Activated CD8-positive, alpha-beta memory T cell treated with anti-CD3 and anti-CD28 coated beads, Interleukin-2, amount 10 ng/mL, durations not matched to agents 7 days and 5 days (primary cell): Measurements from ENCODE around the gene PGAM5. TPM values are rescaled to one million over a fixed set of nuclear protein-coding genes. Genes with fewer than 3 reads are reported as not detected.

Source experiments
- ATAC-seq: fragments of 150-1000 bp; cut with Tn5 transposase; one replicate; pipeline ENCODE4 v1.10.0; 2021; ENCODE audit warnings: moderate library complexity
- CTCF ChIA-PET: fragments of 350-600 bp; sonication (Branson Sonifier 250); formaldehyde crosslinking; loops from one replicate; lab custom pipeline; 2021; ENCODE audit warnings: antibody characterized with exemption; lab: Charles Lee
- DNase-seq: peaks from one replicate; pipeline ENCODE4 v3.0.0-alpha.2; 2020
- H3K27ac Mint-ChIP-seq: one replicate; pipeline ENCODE4 v1.8.0; 2021; ENCODE audit warnings: mild to moderate bottlenecking, mixed read lengths
- H3K27me3 Mint-ChIP-seq: one replicate; pipeline ENCODE4 v1.8.0; 2021; ENCODE audit warnings: mixed read lengths
- H3K36me3 Mint-ChIP-seq: one replicate; pipeline ENCODE4 v1.8.0; 2021; ENCODE audit warnings: mild to moderate bottlenecking, mixed read lengths
- H3K4me1 Mint-ChIP-seq: one replicate; pipeline ENCODE4 v1.8.0; 2021; ENCODE audit warnings: mixed read lengths
- H3K4me3 Mint-ChIP-seq: one replicate; pipeline ENCODE4 v1.8.0; 2021; ENCODE audit warnings: mild to moderate bottlenecking, moderate library complexity, mixed read lengths
- H3K9me3 Mint-ChIP-seq: one replicate; pipeline ENCODE4 v1.8.0; 2022; ENCODE audit warnings: low read depth, mixed read lengths
- total RNA-seq, 2 experiments: library from RNA; stranded (reverse); gene quantifications; one replicate each; pipeline ENCODE4 v1.2.3, GENCODE V29; 2021

The PGAM5 gene
- 10 to 100 TPM; 59.6 to 70.1 TPM for total RNA-seq

GRCh38 chr12:132710405-132711079, at the start of gene PGAM5:
TSS of gene PGAM5 (plus strand) at chr12:132710842. CDS start at chr12:132710877, 35 bp downstream.
- ATAC-seq (peak; percentile 95), DNase-seq (peak; percentile 90)
- no peaks in the 10 kb centered on the region for H3K9me3 Mint-ChIP-seq
- H3K27ac Mint-ChIP-seq, result peak within 1 kb of the TSS; percentile 81
- H3K4me3 Mint-ChIP-seq, result peak within 1 kb of the TSS; percentile 85
- CTCF ChIA-PET, result interaction anchor here (1.6 kb wide), 1 partner anchor 15 kb away, joined by 5 read pairs; no protein-coding TSS in a partner anchor
- H3K27me3 Mint-ChIP-seq, result no peaks in the 10 kb centered on the region
- H3K36me3 Mint-ChIP-seq, result peaks cover 19% of the 10 kb centered on the region
- peaks cover 23% of the 10 kb centered on the region for H3K4me1 Mint-ChIP-seq

DNA sequence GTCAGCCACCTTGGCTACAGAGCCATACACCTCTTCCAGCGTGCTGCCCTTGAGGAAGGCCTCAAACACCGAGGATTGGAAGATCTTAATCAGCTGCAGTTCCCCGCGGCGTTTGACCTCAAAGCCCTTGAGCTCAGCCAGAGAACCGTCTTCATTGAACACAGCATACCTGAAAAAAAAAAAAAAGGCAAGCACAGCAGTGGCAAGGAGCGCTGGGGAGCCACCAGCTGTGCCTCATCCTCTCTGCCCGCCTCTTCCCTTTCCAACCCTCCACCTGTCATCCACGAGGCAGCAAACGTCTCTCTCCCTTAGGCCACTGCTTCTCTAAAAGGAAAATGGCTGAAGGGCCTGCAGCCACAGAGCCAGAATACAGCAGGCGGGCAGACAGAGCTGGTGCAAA, 49.6 kb upstream of the PGAM5 start:
- Mint-ChIP-seq H3K4me1 (peaks cover 35% of the 10 kb centered on the region), H3K27me3 (no peaks in the 10 kb centered on the region), H3K9me3 (no peaks in the 10 kb centered on the region), H3K36me3 (peaks cover 79% of the 10 kb centered on the region), H3K27ac (peak overlapping the region; percentile 29), H3K4me3 (no peak overlapping the region)
- DNase-seq (no peak), ATAC-seq (no peak)
- CTCF ChIA-PET, result no interaction called here

DNA sequence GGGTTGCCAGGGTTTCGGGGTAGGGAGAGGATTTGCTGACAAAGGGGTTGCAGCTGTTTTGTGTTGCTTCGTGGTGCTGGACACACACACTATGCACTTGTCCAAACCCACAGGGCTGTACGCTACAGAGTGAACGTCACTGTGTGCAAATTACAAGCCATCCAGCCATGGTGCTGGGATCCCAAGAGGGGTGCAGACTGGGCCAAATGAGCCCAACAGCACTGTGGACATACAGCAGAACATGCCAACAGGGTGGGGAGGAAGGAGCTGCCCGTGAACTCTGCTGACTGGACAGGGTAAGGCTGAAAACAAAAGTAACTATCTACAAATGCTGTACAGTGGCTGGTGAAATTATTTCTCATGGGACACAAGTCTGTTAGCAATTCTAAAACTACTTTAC, 48.7 kb upstream of the PGAM5 start:
- CTCF ChIA-PET, result no interaction called here
- DNase-seq (no peak), ATAC-seq (no peak)
- no peak overlapping the region for H3K4me3 Mint-ChIP-seq
- peaks cover 35% of the 10 kb centered on the region for H3K4me1 Mint-ChIP-seq
- no peaks in the 10 kb centered on the region for H3K27me3 Mint-ChIP-seq
- H3K9me3 Mint-ChIP-seq, result no peaks in the 10 kb centered on the region
- peak overlapping the region; percentile 16 for H3K27ac Mint-ChIP-seq
- peaks cover 82% of the 10 kb centered on the region for H3K36me3 Mint-ChIP-seq

GRCh38 chr12:132662901-132663755, 47.5 kb upstream of the PGAM5 start:
- no peaks in the 10 kb centered on the region for H3K27me3 Mint-ChIP-seq
- peak overlapping the region; percentile 52 for H3K27ac Mint-ChIP-seq
- peaks cover 35% of the 10 kb centered on the region for H3K4me1 Mint-ChIP-seq
- H3K36me3 Mint-ChIP-seq, result peaks cover 78% of the 10 kb centered on the region
- no peak for DNase-seq
- H3K4me3 Mint-ChIP-seq, result no peak overlapping the region
- ATAC-seq, result no peak
- H3K9me3 Mint-ChIP-seq, result no peaks in the 10 kb centered on the region
- CTCF ChIA-PET, result no interaction called here

- Mint-ChIP-seq H3K4me1 (peaks cover 35% of the 10 kb centered on the region), H3K4me3 (no peak overlapping the region), H3K36me3 (peaks cover 74% of the 10 kb centered on the region), H3K9me3 (no peaks in the 10 kb centered on the region), H3K27me3 (no peaks in the 10 kb centered on the region), H3K27ac (no peak overlapping the region)
- no peak for ATAC-seq
- CTCF ChIA-PET, result no interaction called here
- DNase-seq, result no peak
These were observed 46.2 kb upstream of the PGAM5 start for GRCh38 chr12:132664206-132665148.

- Mint-ChIP-seq H3K4me1 (peaks cover 31% of the 10 kb centered on the region), H3K9me3 (no peaks in the 10 kb centered on the region), H3K27ac (no peak overlapping the region), H3K36me3 (peaks cover 74% of the 10 kb centered on the region), H3K27me3 (no peaks in the 10 kb centered on the region), H3K4me3 (no peak overlapping the region)
- no peak for ATAC-seq
- CTCF ChIA-PET, result no interaction called here
- no peak for DNase-seq
These were observed 45.5 kb upstream of the PGAM5 start for GRCh38 chr12:132665149-132665491.

DNA sequence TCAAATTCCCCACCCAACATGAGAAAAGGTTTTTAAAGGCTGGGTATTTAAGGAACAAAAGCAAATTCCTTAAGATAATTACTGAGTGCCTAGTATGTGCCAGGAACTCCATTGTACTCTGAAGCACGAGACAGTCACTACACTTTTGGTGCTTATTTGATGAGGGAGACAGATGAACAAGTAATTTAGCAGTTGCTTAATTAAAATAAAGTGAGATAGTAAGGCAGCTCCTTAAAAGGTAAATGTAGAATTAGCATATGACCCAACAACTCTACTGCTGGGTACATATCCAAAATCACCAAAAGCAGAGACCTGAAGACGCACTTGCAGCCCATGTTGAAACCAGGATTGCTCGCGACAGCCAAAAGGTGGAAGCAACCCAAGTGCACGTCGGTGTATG, 44.8 kb upstream of the PGAM5 start:
- H3K27me3 Mint-ChIP-seq, result no peaks in the 10 kb centered on the region
- no peak overlapping the region for H3K4me3 Mint-ChIP-seq
- peaks cover 27% of the 10 kb centered on the region for H3K4me1 Mint-ChIP-seq
- DNase-seq (no peak), ATAC-seq (no peak)
- peaks cover 67% of the 10 kb centered on the region for H3K36me3 Mint-ChIP-seq
- no peaks in the 10 kb centered on the region for H3K9me3 Mint-ChIP-seq
- CTCF ChIA-PET, result no interaction called here
- no peak overlapping the region for H3K27ac Mint-ChIP-seq

- Mint-ChIP-seq H3K4me1 (peaks cover 9% of the 10 kb centered on the region), H3K9me3 (no peaks in the 10 kb centered on the region), H3K27ac (no peak overlapping the region), H3K4me3 (no peak overlapping the region), H3K27me3 (no peaks in the 10 kb centered on the region), H3K36me3 (peaks cover 58% of the 10 kb centered on the region)
- DNase-seq (no peak), ATAC-seq (no peak)
- CTCF ChIA-PET, result interaction anchor here (1.5 kb wide), 1 partner anchor 30 kb away, joined by 3 read pairs; no protein-coding TSS in a partner anchor
These were observed 42.2 kb upstream of the PGAM5 start for GRCh38 chr12:132668191-132669088.

DNA sequence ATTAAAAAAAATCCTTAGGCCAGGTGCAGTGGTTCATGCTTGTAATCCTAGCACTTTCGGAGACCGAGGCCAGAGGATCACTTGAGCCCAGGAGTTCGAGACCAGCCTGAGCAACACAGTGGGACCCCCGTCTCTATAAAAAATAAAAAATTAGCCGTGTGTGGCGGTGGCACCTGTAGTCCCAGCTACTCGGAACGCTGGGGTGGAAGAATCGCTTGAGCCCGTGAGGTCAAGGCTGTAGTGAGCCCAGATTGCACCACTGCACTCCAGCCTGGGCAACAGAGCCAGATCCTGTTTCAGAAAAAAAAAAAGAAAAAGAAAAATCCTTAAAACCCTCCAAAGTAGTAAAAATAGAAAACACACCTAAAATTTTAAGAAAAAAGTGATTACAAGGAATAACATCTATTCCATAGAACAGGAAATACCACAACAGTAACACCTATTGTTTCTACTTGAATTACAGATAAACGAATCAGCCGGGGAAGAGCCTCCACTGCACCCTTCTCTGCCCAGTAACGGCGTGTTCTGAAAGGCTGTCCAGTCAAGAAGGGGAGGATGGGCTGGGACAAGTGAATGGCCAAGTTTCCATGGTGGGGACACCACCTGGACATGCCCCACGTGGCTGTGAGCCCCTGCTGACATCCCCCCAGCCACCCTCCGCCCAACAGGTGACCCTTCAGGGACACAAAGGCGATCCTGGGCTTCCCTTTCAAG, 41.3 kb upstream of the PGAM5 start:
- ATAC-seq (no peak), DNase-seq (no peak)
- Mint-ChIP-seq H3K4me1 (peaks cover 2% of the 10 kb centered on the region), H3K27ac (no peak overlapping the region), H3K4me3 (no peak overlapping the region), H3K27me3 (no peaks in the 10 kb centered on the region), H3K36me3 (peaks cover 56% of the 10 kb centered on the region), H3K9me3 (no peaks in the 10 kb centered on the region)
- CTCF ChIA-PET, result interaction anchor here (1.5 kb wide), 1 partner anchor 31 kb away, joined by 3 read pairs; no protein-coding TSS in a partner anchor

- H3K36me3 Mint-ChIP-seq, result peaks cover 54% of the 10 kb centered on the region
- no peaks in the 10 kb centered on the region for H3K27me3 Mint-ChIP-seq
- ATAC-seq (no peak), DNase-seq (no peak)
- CTCF ChIA-PET, result no interaction called here
- H3K9me3 Mint-ChIP-seq, result no peaks in the 10 kb centered on the region
- no peak overlapping the region for H3K27ac Mint-ChIP-seq
- no peaks in the 10 kb centered on the region for H3K4me1 Mint-ChIP-seq
- H3K4me3 Mint-ChIP-seq, result no peak overlapping the region
These were observed 38.5 kb upstream of the PGAM5 start for GRCh38 chr12:132672116-132672515.

DNA sequence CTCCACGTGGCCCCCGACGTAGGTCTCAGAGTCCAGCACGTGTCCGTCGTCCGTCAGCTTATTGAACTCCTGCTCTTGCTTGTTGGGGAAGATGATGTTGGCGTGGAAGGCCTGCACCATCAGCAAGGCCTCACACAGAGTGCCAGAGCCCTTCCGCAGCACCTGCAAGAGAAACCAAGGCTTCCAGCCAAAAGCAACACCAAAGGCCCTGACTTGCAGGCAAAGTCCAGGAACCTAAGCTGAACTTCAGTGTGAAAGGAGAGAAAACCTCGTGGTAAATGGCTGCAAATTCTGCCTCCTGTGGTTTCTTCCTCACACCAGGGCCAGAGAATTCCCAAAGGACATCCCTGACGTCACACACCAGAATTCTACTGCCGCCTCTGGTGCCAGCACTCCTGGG, 38.0 kb upstream of the PGAM5 start:
- CTCF ChIA-PET, result no interaction called here
- H3K27me3 Mint-ChIP-seq, result no peaks in the 10 kb centered on the region
- ATAC-seq (no peak), DNase-seq (no peak)
- H3K4me3 Mint-ChIP-seq, result no peak overlapping the region
- peaks cover 56% of the 10 kb centered on the region for H3K36me3 Mint-ChIP-seq
- no peaks in the 10 kb centered on the region for H3K4me1 Mint-ChIP-seq
- H3K9me3 Mint-ChIP-seq, result no peaks in the 10 kb centered on the region
- H3K27ac Mint-ChIP-seq, result no peak overlapping the region
